GM21723 (cell line): ENCODE results near the gene NDUFS6.
"Not testable (repeated sequence)": the region's sequence is repeated elsewhere in the genome, so short reads cannot be mapped to it uniquely, and the experiment has no call there.

Experiments used
- ATAC-seq: cut with Tn5 transposase; IDR thresholded peaks from one replicate; pipeline ENCODE4 v1.9.1; 2021; ENCODE audit warnings: mild to moderate bottlenecking, moderate library complexity; ENCODE audit not compliant: unreplicated experiment

NDUFS6 gene

DNA sequence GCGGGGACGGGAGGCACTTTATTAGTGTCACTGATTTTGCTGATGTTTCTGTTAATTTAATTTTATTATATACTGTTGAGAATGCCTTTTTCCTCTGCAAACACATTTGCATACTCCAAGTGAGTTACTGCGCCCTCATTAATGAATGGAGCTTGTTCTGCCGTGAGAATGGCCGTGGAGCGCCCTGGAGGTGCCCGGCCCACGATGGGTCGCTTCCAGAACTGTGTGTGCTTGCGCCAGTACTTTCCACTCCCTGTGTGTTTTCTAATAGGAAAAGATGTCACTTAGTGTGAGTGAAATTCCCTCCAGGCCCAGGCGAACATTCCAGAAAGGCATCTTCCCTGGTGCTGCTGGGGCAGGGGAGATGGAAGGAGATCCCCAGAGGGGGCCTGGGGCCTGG is 30.1 kb downstream of the NDUFS6 start:
- no peak for ATAC-seq

GRCh38 chr5:1831677-1832313 is 30.6 kb downstream of the NDUFS6 start:
- no peak for ATAC-seq

DNA sequence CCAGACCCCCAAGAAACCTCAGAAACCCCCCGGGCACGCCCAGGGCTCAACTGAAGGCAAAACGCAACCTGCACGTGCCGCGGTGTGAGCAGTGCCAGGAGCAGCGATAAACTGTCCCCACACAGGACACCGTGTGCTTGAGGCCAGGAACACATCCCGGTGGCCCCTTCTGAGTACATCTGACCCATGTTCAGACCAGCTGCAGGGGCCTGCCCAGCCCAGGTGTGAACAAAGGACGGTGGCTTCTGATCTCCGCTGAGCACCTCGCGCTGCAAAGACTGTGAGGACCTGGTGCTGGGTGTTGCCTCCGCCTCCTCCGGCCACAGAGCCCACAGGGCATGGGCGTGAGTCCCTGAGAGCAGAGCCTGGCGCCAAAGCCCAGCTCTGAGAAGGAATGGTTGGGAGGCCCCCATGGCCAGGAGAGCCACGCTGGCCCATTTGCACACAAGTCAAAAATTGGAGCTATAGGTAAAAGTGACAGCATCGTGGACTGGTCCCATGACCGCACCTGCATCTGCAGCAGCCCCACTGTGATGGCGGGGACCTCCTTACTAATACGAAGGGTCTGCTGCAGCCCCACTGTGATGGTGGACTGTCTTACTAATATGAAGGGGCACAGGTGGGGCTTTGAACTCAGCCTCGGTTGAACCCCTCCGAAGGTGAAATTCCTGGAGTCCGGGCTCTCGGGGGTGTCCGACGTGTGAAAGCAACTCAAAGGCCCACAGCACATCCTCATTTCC is 31.5 kb downstream of the NDUFS6 start:
- ATAC-seq = no peak

GRCh38 chr5:1833264-1834021 is 32.2 kb downstream of the NDUFS6 start:
- ATAC-seq = no peak

DNA sequence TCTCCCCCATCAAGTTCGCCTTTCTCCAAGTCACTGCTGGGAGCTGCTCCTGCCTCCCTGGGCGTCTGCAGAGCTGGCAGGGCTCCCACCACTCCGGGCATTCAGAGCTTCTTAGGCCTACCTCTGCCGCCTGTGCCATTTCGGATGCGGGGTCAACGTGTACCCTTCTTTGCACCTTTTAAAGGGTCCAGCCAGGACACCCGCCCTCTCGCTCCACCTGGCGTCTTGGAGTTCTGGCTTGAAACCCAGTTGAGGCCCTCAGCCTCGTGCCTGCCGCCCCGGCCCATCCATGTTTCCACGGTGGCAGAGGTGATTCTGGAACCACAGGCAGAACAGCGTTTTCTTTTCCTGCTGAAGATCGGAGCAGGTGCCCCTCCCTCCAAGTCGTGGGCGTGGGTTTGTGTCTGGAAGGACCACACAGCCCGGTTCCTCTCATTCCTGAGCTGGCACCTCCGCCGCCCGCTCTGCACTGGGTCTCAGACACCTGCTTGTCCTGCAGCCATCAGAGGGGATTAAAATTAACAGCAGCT is 32.9 kb downstream of the NDUFS6 start:
- no peak for ATAC-seq

DNA sequence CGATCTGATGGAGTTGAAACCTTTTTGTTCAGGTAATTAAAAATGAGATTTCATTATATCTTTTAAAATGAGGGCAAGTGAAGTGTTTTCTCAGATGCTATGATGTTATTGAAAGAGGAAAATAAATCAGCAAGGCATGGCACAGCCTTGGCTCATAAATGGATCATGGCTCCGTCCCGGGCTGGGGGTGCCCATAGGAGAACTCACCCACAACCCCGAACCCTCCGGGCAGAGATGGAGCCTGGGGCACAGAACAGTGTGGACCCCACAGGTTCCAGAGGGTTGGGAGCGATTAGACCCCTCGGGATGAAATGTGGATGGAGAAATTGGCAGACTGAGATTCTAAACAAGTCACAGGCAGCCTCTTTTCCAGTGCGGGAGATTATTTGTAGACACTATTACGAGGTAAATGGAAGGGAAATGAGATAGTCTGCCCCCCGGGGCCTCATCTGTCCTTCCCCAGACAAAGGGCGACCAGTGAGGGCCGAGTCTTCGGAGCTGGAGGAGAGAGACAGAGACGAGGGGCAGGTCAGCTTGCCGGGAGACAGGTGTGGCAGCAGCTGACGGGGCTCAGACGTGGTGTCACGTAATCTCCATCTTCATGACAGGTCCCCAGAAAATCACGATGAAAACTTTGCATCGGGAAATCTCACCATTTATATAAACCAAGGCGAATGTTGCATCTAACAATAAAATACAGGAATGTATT is 33.7 kb downstream of the NDUFS6 start:
- ATAC-seq = no peak

- ATAC-seq = no peak
Measured at GRCh38 chr5:1835431-1835830, 34.2 kb downstream of the NDUFS6 start.

- no peak for ATAC-seq
Measured at GRCh38 chr5:1836176-1836890, 35.1 kb downstream of the NDUFS6 start.

DNA sequence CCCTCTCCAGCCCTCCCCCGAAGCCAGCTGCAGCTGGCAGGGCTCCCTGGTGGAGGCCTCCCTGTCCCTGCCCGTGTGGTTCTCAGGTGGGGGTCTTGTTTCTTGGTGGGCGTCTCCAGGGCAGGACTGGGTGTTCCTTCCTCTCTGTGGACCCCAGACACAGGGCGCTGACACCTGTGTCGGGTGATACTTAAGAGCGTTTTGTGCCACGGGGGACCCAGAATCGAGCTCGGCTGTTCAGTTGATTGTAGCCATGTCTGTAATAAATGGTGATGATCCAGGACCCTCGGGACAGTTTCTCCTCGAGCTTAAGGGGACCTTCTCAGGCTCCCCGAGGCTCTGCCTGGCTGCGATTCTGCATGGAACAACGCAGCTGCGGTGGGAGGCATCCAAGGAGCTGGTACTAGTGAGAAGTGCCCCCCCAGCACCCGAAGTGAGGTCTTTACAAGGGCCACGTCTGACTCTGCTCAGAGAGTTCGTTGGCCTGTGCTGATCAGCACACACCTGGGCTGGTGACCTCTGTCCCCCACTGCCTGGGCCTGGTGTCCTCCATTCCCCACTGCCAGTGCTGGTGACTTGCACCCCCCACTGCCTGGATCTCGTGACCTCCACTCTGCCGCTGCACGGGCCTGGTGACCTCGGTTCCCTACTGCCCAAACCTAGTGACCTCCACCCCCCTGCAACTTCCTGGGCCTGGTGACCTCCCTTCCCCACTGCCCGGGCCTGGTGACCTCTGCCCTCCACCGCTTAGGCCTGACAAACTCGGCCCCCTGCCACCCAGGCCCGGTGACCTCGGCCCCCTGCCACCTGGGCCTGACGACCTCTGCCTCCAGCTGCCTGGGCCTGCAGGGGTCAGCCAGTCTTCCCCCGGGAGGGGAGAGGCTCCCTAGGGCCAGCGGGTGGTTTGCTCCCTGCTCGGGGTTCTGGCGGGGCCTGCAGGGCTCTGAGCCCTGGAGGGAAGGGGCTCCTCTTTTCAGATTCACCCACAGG is 36.0 kb downstream of the NDUFS6 start:
- no peak for ATAC-seq

- ATAC-seq = no peak
Measured at GRCh38 chr5:1838013-1838412, 36.8 kb downstream of the NDUFS6 start.

DNA sequence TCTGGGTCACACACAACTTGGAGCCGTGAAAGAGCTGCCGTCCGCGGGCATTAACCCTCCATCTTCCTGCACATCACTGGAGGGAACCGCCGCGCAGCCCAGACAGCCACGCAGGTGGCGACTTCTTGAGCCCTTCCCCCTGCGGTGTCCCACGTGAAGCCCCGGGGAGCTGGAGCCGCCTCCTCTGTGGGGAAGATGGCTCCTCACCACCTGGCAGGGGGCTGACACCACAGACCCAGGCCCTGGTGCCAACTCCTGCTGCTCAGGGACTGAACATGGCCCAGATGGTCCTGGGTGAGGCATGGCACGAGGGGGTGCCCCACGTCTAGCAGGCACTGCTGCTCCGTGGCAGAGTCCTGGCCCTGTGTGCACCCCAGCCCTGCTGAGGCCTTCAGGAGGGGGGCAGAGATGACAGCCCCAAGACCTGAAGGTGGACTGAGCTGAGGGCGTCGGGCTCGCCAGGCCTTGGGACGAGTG is 38.9 kb downstream of the NDUFS6 start:
- no peak for ATAC-seq

- ATAC-seq = no peak
Measured at GRCh38 chr5:1840741-1841521, 39.7 kb downstream of the NDUFS6 start.

GRCh38 chr5:1842004-1842819 is 41.0 kb downstream of the NDUFS6 start:
- ATAC-seq = no peak

DNA sequence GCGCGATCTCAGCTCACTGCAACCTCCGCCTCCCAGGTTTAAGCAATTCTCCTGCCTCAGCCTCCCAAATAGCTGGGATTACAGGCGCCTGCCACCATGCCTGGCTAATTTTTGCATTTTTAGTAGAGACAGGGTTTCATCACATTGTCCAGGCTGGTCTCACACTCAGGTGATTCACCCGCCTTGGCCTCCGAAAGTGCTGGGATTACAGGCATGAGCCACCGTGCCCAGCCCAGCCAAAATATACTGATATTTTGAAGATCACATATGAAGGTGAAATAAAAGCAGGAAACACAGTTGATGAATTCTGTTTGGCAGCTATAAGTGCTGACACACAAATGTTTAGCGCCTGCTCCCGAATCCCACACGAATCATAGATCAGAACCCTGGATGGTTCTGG is 42.6 kb downstream of the NDUFS6 start:
- not testable (repeated sequence) for ATAC-seq

- no peak for ATAC-seq
Measured at GRCh38 chr5:1844708-1845436, 43.7 kb downstream of the NDUFS6 start.

DNA sequence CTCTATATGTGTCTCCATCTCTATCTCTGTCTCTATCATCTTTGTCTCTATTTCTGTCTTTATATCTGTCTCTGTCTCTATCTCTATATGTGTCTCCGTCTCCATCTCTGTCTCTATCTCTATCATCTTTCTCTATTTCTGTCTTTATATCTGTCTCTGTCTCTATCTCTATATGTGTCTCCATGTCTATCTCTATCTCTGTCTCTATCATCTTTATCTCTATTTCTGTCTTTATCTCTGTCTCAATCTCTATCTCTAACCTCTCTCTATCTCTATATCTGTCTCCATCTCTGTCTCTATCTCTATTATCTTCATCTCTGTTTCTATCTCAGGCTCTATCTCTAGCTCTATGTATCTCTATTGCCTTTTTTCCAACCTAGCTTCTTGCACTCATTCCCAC is 44.5 kb downstream of the NDUFS6 start:
- ATAC-seq = no peak

GRCh38 chr5:1846583-1846982 is 45.4 kb downstream of the NDUFS6 start:
- no peak for ATAC-seq
